Measurements from ENCODE around the gene LENG8.
"Not testable (repeated sequence)": the region's sequence is repeated elsewhere in the genome, so short reads cannot be mapped to it uniquely, and the experiment has no call there.

The LENG8 gene

GRCh38 chr19:54507824-54508223 is 58.8 kb downstream of the LENG8 start:
- no peak for DNase-seq (ENCODE audit: low spot score)
- TF ChIP-seq CTCF (IDR thresholded peaks at IDR 0.05; ENCODE audit: extremely low read depth, missing control alignments): no peak

GRCh38 chr19:54508487-54508886 is 59.5 kb downstream of the LENG8 start:
- DNase-seq (ENCODE audit: low spot score): not testable (repeated sequence)

- not testable (repeated sequence) for DNase-seq (ENCODE audit: low spot score)
Measured at GRCh38 chr19:54509200-54509940, 60.4 kb downstream of the LENG8 start.
